GM23338 (cell line): ENCODE data around the gene FMOD. TPM values are rescaled to one million over a fixed set of nuclear protein-coding genes. Genes with fewer than 3 reads are reported as not detected.

Experiments used
- ATAC-seq: fragments of 200-7000 bp; cut with Tn5 transposase; 3 replicates; pipeline ENCODE4 v1.9.1; 2020
- DNase-seq: peaks from one replicate; pipeline ENCODE4 v3.0.0-alpha.2; 2015; ENCODE audit warnings: low spot score
- H2AFZ ChIP-seq: fragments of 200-600 bp; sonication (generic); 2 replicates; pipeline ENCODE4 v1.8.0; 2016; ENCODE audit warnings: antibody characterized with exemption, mild to moderate bottlenecking, moderate library complexity
- H3F3A ChIP-seq: fragments of 200-600 bp; sonication (generic); replicated peaks from 2 replicates; pipeline ENCODE4 v1.8.0; 2017; ENCODE audit warnings: antibody characterized with exemption, mixed run types, low read depth
- H3K27ac ChIP-seq: fragments of 200-600 bp; sonication (generic); 2 replicates; pipeline ENCODE4 v1.6.1; 2016; ENCODE audit warnings: low read depth
- H3K27me3 ChIP-seq: fragments of 200-600 bp; sonication (generic); 2 replicates; pipeline ENCODE4 v1.8.0; 2016; ENCODE audit warnings: mild to moderate bottlenecking, mixed run types, moderate library complexity; ENCODE audit not compliant: insufficient read depth
- H3K36me3 ChIP-seq: fragments of 200-600 bp; sonication (generic); 2 replicates; pipeline ENCODE4 v1.8.0; 2016; ENCODE audit warnings: mild to moderate bottlenecking; ENCODE audit not compliant: insufficient read depth
- H3K4me1 ChIP-seq: fragments of 200-600 bp; sonication (generic); 2 replicates; pipeline ENCODE4 v1.8.0; 2016; ENCODE audit warnings: mild to moderate bottlenecking, moderate library complexity; ENCODE audit not compliant: insufficient read depth
- H3K4me2 ChIP-seq: fragments of 200-600 bp; sonication (generic); 2 replicates; pipeline ENCODE4 v1.7.1; 2017; ENCODE audit warnings: mixed run types
- H3K4me3 ChIP-seq: fragments of 200-600 bp; sonication (generic); 2 replicates; pipeline ENCODE4 v1.6.1; 2016; ENCODE audit warnings: mixed run types
- H3K79me2 ChIP-seq: fragments of 200-600 bp; sonication (generic); replicated peaks from 2 replicates; pipeline ENCODE4 v1.8.0; 2017; ENCODE audit warnings: mild to moderate bottlenecking; ENCODE audit not compliant: insufficient read depth
- H3K9me2 ChIP-seq: fragments of 200-600 bp; sonication (generic); 2 replicates; pipeline ENCODE4 v1.8.0; 2017; ENCODE audit not compliant: insufficient read depth
- H4K20me1 ChIP-seq: fragments of 200-600 bp; sonication (generic); replicated peaks from 2 replicates; pipeline ENCODE4 v1.8.0; 2017; ENCODE audit warnings: mild to moderate bottlenecking; ENCODE audit not compliant: insufficient read depth
- H3K27ac Mint-ChIP-seq: 2 replicates; pipeline ENCODE4 v1.8.0; 2020; ENCODE audit warnings: inconsistent platforms, mild to moderate bottlenecking, moderate library complexity, mixed read lengths
- H3K27me3 Mint-ChIP-seq: 3 replicates; pipeline ENCODE4 v1.8.0; 2022; ENCODE audit warnings: low read depth, mild to moderate bottlenecking, moderate library complexity, mixed read lengths, inconsistent platforms; ENCODE audit not compliant: insufficient read depth, poor library complexity
- H3K36me3 Mint-ChIP-seq: 3 replicates; pipeline ENCODE4 v1.8.0; 2021; ENCODE audit warnings: low read depth, mild to moderate bottlenecking, inconsistent platforms, moderate library complexity, mixed read lengths
- H3K4me1 Mint-ChIP-seq: 3 replicates; pipeline ENCODE4 v1.8.0; 2020; ENCODE audit warnings: mild to moderate bottlenecking, inconsistent platforms, mixed read lengths
- H3K4me3 Mint-ChIP-seq: 3 replicates; pipeline ENCODE4 v1.8.0; 2021; ENCODE audit warnings: moderate library complexity, mild to moderate bottlenecking, inconsistent platforms, mixed read lengths
- H3K9me3 Mint-ChIP-seq: 3 replicates; pipeline ENCODE4 v1.8.0; 2020; ENCODE audit warnings: moderate library complexity, mild to moderate bottlenecking, inconsistent platforms, mixed read lengths
- CREB1 ChIP-seq: fragments of 250-450 bp; sonication (Bioruptor Pico); IDR thresholded peaks from 2 replicates; pipeline ENCODE4 v1.5.0; 2020; ENCODE audit warnings: low read depth, mild to moderate bottlenecking, moderate library complexity
- EZH2 ChIP-seq: fragments of 200-600 bp; sonication (generic); IDR thresholded peaks from one replicate; pipeline ENCODE4 v1.8.0; 2017; ENCODE audit warnings: antibody characterized with exemption, mild to moderate bottlenecking, low read depth; ENCODE audit not compliant: unreplicated experiment
- EZH2phosphoT487 ChIP-seq: fragments of 200-600 bp; sonication (generic); IDR thresholded peaks from one replicate; pipeline ENCODE4 v1.8.1; 2018; ENCODE audit warnings: antibody characterized with exemption; ENCODE audit not compliant: unreplicated experiment
- JUNB ChIP-seq: IDR thresholded peaks from one replicate; pipeline ENCODE4 v1.6.1; 2016; ENCODE audit warnings: antibody characterized with exemption; ENCODE audit not compliant: unreplicated experiment
- polyA plus RNA-seq: library from polyadenylated mRNA; unstranded; fragments of >200 nt; fragmentation: Nextera tagmentation; extraction: Ambion mirVana; gene quantifications from 2 replicates; pipeline ENCODE4 v1.2.1, GENCODE V29; 2016
- total RNA-seq: library from RNA; depleted of rRNA; stranded (reverse); fragments of >200 nt; shearing (Covaris generic); gene quantifications from 2 replicates; pipeline ENCODE4 v1.2.3, GENCODE V29; 2014
- TF ChIP-seq, protein P1 (sequence below): fragments of 250-450 bp; sonication (Bioruptor Pico); IDR thresholded peaks from 2 replicates; pipeline ENCODE4 v1.5.0; 2020; ENCODE audit warnings: mild to moderate bottlenecking, moderate library complexity
- TF ChIP-seq, protein P2 (sequence below): IDR thresholded peaks from 2 replicates; pipeline ENCODE4 v1.6.1; 2016; ENCODE audit warnings: antibody characterized with exemption
- TF ChIP-seq, protein P3 (sequence below), 2 experiments: fragments of 200-600 bp in 1 of 2; sonication (generic) in 1 of 2; conservative IDR thresholded peaks; 2 replicates each; pipeline versions ENCODE4 v1.5.1 to v1.6.1; 2016 to 2017; ENCODE audit warnings: antibody characterized with exemption in 2 of 2, low read depth in 2 of 2, mild to moderate bottlenecking in 2 of 2, moderate library complexity in 1 of 2

FMOD gene
- total and polyA plus RNA-seq, 2 experiments from 2014 or later, result 0.27 to 1.3 TPM

DNA sequence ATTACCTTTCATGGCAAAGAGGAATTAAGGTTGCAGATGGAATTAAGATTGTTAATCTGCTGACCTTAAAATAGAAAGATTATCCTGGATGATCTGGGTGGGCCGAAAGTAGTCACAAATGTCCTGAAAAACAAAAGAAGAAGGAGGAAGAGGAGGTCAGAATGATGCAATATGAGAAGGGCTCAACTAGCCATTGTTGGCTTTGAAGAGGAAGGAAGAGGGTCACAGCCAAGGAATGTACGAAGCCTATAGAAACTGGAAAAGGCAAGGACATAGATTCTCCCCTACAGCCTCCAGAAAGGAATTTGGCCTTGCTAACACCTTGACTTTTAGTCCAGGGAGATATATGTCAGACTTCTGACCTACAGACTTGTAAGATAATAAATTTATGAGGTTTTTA is 39.4 kb upstream of the FMOD start (continued):
- TF ChIP-seq, protein P1, sequence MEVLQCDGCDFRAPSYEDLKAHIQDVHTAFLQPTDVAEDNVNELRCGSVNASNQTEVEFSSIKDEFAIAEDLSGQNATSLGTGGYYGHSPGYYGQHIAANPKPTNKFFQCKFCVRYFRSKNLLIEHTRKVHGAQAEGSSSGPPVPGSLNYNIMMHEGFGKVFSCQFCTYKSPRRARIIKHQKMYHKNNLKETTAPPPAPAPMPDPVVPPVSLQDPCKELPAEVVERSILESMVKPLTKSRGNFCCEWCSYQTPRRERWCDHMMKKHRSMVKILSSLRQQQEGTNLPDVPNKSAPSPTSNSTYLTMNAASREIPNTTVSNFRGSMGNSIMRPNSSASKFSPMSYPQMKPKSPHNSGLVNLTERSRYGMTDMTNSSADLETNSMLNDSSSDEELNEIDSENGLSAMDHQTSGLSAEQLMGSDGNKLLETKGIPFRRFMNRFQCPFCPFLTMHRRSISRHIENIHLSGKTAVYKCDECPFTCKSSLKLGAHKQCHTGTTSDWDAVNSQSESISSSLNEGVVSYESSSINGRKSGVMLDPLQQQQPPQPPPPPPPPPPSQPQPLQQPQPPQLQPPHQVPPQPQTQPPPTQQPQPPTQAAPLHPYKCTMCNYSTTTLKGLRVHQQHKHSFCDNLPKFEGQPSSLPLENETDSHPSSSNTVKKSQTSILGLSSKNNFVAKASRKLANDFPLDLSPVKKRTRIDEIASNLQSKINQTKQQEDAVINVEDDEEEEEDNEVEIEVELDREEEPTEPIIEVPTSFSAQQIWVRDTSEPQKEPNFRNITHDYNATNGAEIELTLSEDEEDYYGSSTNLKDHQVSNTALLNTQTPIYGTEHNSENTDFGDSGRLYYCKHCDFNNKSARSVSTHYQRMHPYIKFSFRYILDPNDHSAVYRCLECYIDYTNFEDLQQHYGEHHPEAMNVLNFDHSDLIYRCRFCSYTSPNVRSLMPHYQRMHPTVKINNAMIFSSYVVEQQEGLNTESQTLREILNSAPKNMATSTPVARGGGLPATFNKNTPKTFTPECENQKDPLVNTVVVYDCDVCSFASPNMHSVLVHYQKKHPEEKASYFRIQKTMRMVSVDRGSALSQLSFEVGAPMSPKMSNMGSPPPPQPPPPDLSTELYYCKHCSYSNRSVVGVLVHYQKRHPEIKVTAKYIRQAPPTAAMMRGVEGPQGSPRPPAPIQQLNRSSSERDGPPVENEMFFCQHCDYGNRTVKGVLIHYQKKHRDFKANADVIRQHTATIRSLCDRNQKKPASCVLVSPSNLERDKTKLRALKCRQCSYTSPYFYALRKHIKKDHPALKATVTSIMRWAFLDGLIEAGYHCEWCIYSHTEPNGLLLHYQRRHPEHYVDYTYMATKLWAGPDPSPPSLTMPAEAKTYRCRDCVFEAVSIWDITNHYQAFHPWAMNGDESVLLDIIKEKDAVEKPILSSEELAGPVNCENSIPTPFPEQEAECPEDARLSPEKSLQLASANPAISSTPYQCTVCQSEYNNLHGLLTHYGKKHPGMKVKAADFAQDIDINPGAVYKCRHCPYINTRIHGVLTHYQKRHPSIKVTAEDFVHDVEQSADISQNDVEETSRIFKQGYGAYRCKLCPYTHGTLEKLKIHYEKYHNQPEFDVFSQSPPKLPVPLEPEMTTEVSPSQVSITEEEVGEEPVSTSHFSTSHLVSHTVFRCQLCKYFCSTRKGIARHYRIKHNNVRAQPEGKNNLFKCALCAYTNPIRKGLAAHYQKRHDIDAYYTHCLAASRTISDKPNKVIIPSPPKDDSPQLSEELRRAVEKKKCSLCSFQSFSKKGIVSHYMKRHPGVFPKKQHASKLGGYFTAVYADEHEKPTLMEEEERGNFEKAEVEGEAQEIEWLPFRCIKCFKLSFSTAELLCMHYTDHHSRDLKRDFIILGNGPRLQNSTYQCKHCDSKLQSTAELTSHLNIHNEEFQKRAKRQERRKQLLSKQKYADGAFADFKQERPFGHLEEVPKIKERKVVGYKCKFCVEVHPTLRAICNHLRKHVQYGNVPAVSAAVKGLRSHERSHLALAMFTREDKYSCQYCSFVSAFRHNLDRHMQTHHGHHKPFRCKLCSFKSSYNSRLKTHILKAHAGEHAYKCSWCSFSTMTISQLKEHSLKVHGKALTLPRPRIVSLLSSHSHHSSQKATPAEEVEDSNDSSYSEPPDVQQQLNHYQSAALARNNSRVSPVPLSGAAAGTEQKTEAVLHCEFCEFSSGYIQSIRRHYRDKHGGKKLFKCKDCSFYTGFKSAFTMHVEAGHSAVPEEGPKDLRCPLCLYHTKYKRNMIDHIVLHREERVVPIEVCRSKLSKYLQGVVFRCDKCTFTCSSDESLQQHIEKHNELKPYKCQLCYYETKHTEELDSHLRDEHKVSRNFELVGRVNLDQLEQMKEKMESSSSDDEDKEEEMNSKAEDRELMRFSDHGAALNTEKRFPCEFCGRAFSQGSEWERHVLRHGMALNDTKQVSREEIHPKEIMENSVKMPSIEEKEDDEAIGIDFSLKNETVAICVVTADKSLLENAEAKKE (CRISPR knock-in tag), result no peak
- TF ChIP-seq, protein P2, sequence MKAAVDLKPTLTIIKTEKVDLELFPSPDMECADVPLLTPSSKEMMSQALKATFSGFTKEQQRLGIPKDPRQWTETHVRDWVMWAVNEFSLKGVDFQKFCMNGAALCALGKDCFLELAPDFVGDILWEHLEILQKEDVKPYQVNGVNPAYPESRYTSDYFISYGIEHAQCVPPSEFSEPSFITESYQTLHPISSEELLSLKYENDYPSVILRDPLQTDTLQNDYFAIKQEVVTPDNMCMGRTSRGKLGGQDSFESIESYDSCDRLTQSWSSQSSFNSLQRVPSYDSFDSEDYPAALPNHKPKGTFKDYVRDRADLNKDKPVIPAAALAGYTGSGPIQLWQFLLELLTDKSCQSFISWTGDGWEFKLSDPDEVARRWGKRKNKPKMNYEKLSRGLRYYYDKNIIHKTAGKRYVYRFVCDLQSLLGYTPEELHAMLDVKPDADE, result no peak
- TF ChIP-seq JUNB, result no peak
- no peak for TF ChIP-seq EZH2
- TF ChIP-seq, protein P3, sequence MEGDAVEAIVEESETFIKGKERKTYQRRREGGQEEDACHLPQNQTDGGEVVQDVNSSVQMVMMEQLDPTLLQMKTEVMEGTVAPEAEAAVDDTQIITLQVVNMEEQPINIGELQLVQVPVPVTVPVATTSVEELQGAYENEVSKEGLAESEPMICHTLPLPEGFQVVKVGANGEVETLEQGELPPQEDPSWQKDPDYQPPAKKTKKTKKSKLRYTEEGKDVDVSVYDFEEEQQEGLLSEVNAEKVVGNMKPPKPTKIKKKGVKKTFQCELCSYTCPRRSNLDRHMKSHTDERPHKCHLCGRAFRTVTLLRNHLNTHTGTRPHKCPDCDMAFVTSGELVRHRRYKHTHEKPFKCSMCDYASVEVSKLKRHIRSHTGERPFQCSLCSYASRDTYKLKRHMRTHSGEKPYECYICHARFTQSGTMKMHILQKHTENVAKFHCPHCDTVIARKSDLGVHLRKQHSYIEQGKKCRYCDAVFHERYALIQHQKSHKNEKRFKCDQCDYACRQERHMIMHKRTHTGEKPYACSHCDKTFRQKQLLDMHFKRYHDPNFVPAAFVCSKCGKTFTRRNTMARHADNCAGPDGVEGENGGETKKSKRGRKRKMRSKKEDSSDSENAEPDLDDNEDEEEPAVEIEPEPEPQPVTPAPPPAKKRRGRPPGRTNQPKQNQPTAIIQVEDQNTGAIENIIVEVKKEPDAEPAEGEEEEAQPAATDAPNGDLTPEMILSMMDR (conservative IDR thresholded peaks at IDR 0.05; ENCODE audit: low read depth in 2 of 2), result no peak
- no peak for TF ChIP-seq CREB1 (CRISPR knock-in tag)

DNA sequence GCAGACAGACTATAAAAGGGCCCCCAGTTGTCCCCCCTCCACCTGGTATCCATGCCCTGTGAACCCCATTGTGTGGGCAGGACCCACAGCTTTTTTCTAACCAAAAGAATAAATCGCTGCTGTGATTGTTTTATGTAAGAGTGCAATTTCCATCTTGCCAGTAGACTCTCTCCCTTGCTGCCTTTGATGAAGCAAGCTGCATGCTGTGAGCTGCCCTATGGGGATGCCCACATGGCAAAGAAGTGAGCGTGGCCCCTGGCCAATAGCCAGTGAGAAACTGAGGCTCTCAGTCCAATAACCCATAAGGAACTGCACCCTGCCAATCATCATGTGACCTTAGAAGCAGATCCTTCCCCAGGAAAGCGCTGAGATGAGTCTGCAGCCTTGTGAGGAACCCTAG is 37.8 kb upstream of the FMOD start:
- DNase-seq (no peak), ATAC-seq (no peak)
- H3K9me3 Mint-ChIP-seq, result no peaks in the 10 kb centered on the region
- Histone ChIP-seq H3K4me2 (no peak overlapping the region), H4K20me1 (no peaks in the 10 kb centered on the region), H3K9me2 (no peaks in the 10 kb centered on the region), H3K27ac (no peak overlapping the region), H2AFZ (no peak overlapping the region), H3K79me2 (no peaks in the 10 kb centered on the region), H3K27me3 (no peaks in the 10 kb centered on the region), H3F3A (no peaks in the 10 kb centered on the region), H3K4me3 (no peak overlapping the region), H3K4me1 (no peaks in the 10 kb centered on the region), H3K36me3 (no peaks in the 10 kb centered on the region)
- H3K27me3 Mint-ChIP-seq, result peaks cover 2% of the 10 kb centered on the region
- H3K4me3 Mint-ChIP-seq, result no peak overlapping the region
- H3K36me3 Mint-ChIP-seq, result no peaks in the 10 kb centered on the region
- H3K27ac Mint-ChIP-seq, result no peak overlapping the region
- no peaks in the 10 kb centered on the region for H3K4me1 Mint-ChIP-seq
- TF ChIP-seq, protein P1 (CRISPR knock-in tag), result no peak
- TF ChIP-seq EZH2phosphoT487, result no peak
